Measurements from ENCODE around the gene TSPAN7. TPM values are rescaled to one million over a fixed set of nuclear protein-coding genes. Genes with fewer than 3 reads are reported as not detected.

The TSPAN7 gene
- total RNA-seq, 4 donors from 2014 or later, result 10.7 to 25.7 (median 16.0) TPM

- Histone ChIP-seq H3K27ac (no peak overlapping the region), H3K4me1 (no peaks in the 10 kb centered on the region), H3K27me3 (no peaks in the 10 kb centered on the region), H3K4me3 (no peak overlapping the region), H3K36me3 (no peaks in the 10 kb centered on the region), H3K9me3 (no peaks in the 10 kb centered on the region)
- DNase-seq (ENCODE audit: low spot score in 2 of 2), result no peak
- 73% methylated on average over 2 of the region's 2 CpGs for WGBS
- no peak for TF ChIP-seq POLR2A (IDR thresholded peaks at IDR 0.05)
- no peak for TF ChIP-seq CTCF (IDR thresholded peaks at IDR 0.05)
- no peak for TF ChIP-seq EP300 (IDR thresholded peaks at IDR 0.05)
- TF ChIP-seq POLR2AphosphoS5 (IDR thresholded peaks at IDR 0.05), result no peak
These were observed 84.8 kb downstream of the TSPAN7 start for GRCh38 chrX:38646129-38646528.

GRCh38 chrX:38649221-38649620 lies 87.9 kb downstream of the TSPAN7 start:
- no peak for DNase-seq (ENCODE audit: low spot score in 2 of 2)
- Histone ChIP-seq H3K4me1 (no peaks in the 10 kb centered on the region), H3K36me3 (no peaks in the 10 kb centered on the region), H3K4me3 (no peak overlapping the region), H3K27ac (no peak overlapping the region), H3K9me3 (no peaks in the 10 kb centered on the region), H3K27me3 (no peaks in the 10 kb centered on the region)
- TF ChIP-seq POLR2A (IDR thresholded peaks at IDR 0.05), result no peak
- TF ChIP-seq POLR2AphosphoS5 (IDR thresholded peaks at IDR 0.05), result no peak
- no peak for TF ChIP-seq CTCF (IDR thresholded peaks at IDR 0.05)
- no peak for TF ChIP-seq EP300 (IDR thresholded peaks at IDR 0.05)
- no CpG with 5 or more reads among the region's 1 CpG for WGBS

GRCh38 chrX:38649674-38650647 lies 88.6 kb downstream of the TSPAN7 start:
- no peak overlapping the region for H3K27ac ChIP-seq
- no peaks in the 10 kb centered on the region for H3K27me3 ChIP-seq
- WGBS, result 89% methylated on average over 4 of the region's 6 CpGs
- DNase-seq (ENCODE audit: low spot score in 2 of 2), result no peak
- no peaks in the 10 kb centered on the region for H3K36me3 ChIP-seq
- no peaks in the 10 kb centered on the region for H3K9me3 ChIP-seq
- TF ChIP-seq POLR2AphosphoS5 (IDR thresholded peaks at IDR 0.05) (no peak), POLR2A (IDR thresholded peaks at IDR 0.05) (no peak), CTCF (IDR thresholded peaks at IDR 0.05) (no peak), EP300 (IDR thresholded peaks at IDR 0.05) (no peak)
- H3K4me1 ChIP-seq, result no peaks in the 10 kb centered on the region
- H3K4me3 ChIP-seq, result no peak overlapping the region

- 88% methylated on average over 2 of the region's 2 CpGs for WGBS
- DNase-seq (ENCODE audit: low spot score in 2 of 2), result no peak
- no peak for TF ChIP-seq POLR2A (IDR thresholded peaks at IDR 0.05)
- TF ChIP-seq CTCF (IDR thresholded peaks at IDR 0.05), result no peak
- TF ChIP-seq POLR2AphosphoS5 (IDR thresholded peaks at IDR 0.05), result no peak
- no peak for TF ChIP-seq EP300 (IDR thresholded peaks at IDR 0.05)
These were observed 90.6 kb downstream of the TSPAN7 start for GRCh38 chrX:38651625-38652601.

More at GRCh38 chrX:38651625-38652601, 90.6 kb downstream of the TSPAN7 start:
- H3K4me1 ChIP-seq, result no peaks in the 10 kb centered on the region
- H3K9me3 ChIP-seq, result no peaks in the 10 kb centered on the region
- H3K27ac ChIP-seq, result no peak overlapping the region
- no peaks in the 10 kb centered on the region for H3K36me3 ChIP-seq
- H3K27me3 ChIP-seq, result no peaks in the 10 kb centered on the region
- no peak overlapping the region for H3K4me3 ChIP-seq

Data from suprapubic skin (tissue), 4 donors.